Inflammatory macrophage treated with lipopolysaccharide for 4 hours (primary cell): ENCODE data around the gene OSCAR.

ENCODE experiments used
- DNase-seq: peaks from one replicate; pipeline ENCODE4 v3.0.0-alpha.2; 2020

OSCAR gene

DNA sequence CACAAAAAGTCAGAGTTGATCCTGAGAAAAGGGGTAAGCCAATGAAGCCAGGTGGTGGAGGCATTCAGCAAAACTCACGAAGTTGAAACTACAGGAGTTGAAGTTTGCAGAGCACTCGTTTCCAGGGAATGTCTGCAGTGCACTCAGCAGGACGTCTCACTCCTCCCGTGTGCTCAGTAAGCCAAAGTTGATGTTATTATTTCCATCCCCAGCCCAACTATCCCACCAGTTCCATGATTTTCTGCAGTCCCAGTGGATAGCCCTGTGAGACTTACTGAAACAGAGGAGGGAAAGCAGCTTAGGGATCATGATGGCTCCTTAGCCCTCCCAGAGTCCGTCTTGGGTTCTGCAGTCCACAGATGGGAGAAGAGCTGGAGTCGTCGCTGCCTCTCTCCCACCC, 19.6 kb downstream of the OSCAR start, which contains the start of gene TARM1:
TSS of gene TARM1 (minus strand) at position 334 of the 400 bp plus-strand sequence. CDS start at position 309, 25 bp downstream.
- no peak for DNase-seq

DNA sequence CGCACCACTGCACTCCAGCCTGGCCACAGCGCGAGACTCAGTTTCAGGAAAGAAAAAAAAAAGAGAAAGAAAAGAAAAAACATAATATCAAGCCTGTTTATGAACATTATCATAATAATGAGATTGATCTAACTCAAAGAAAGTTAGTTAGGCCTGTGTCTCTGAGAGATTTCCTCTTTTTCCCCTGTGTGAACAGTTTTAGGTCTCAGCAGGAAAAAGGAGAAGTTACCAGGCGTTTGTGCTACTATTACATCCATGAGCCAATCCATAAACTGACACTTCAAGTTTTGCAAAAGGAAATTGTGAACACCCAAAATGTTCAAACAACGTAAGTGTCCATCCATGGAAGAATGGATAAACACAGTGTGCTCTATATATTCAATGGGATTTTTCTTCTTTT, 23.3 kb downstream of the OSCAR start:
- DNase-seq = peak; percentile 80

- no peak for DNase-seq
Observed at GRCh38 chr19:54074851-54075250, 25.8 kb downstream of the OSCAR start.

GRCh38 chr19:54073829-54074228, 26.8 kb downstream of the OSCAR start:
- no peak for DNase-seq

GRCh38 chr19:54069470-54069869, 31.1 kb downstream of the OSCAR start:
- DNase-seq = no peak

GRCh38 chr19:54063350-54064116, 37.1 kb downstream of the OSCAR start, which contains the start of gene VSTM1:
Gene VSTM1 (minus strand): TSS chr19:54063897. CDS start chr19:54063777, 120 bp downstream.
- no peak for DNase-seq

DNA sequence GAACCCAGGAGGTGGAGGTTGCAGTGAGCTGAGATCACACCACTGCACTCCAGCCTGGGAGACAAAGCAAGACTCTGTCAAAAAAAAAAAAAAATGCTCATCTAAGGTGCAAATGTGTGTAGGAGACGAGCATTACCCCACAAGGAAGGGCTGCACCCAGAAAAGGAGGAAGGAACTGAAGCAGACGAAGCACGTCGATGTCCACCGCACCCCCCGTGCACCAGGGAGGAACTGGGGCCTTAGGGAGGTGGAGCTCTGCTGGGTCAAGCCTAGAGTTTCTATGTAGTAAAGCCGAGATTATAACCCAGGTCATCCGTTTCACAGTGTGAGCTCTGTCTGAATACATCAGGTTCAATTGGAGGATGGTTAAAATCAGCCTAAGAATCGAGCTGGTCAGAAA, 38.0 kb downstream of the OSCAR start:
- peak; percentile 64 for DNase-seq

GRCh38 chr19:54047616-54048015, 53.0 kb downstream of the OSCAR start:
- DNase-seq = peak; percentile 98

GRCh38 chr19:54045771-54046170, 54.8 kb downstream of the OSCAR start:
- no peak for DNase-seq
